HEK293 (cell line): ENCODE data around the gene ARMH3.

Experiments used
- CTCF ChIP-seq: fragments of 450-650 bp; formaldehyde crosslinking; IDR thresholded peaks from 2 replicates; pipeline ENCODE4 v1.5.1; 2016; ENCODE audit warnings: missing biosample characterization, missing genetic modification characterization
- ELK4 ChIP-seq: IDR thresholded peaks from 2 replicates; pipeline ENCODE4 v1.6.1; 2011; ENCODE audit warnings: mild to moderate bottlenecking, low read depth, low read length, borderline replicate concordance
- KLF10 ChIP-seq: fragments of 450-650 bp; IDR thresholded peaks from 2 replicates; pipeline ENCODE4 v1.5.1; 2018; ENCODE audit warnings: missing biosample characterization, mild to moderate bottlenecking, missing genetic modification characterization
- PRDM10 ChIP-seq: fragments of 450-650 bp; formaldehyde crosslinking; IDR thresholded peaks from 2 replicates; pipeline ENCODE4 v1.5.1; 2016; ENCODE audit warnings: missing biosample characterization, missing genetic modification characterization
- ZNF274 ChIP-seq, 2 experiments: fragments of 200-500 bp in 1 of 2; fragments of 450-650 bp in 1 of 2; sonication (Bioruptor generic) in 1 of 2; formaldehyde crosslinking in 1 of 2; IDR thresholded peaks; 2 replicates each; pipeline versions ENCODE4 v1.5.1 to v1.6.1; 2014 to 2016; ENCODE audit warnings: borderline replicate concordance in 1 of 2, inconsistent platforms in 1 of 2, low read length in 1 of 2, missing biosample characterization in 1 of 2, missing genetic modification characterization in 1 of 2
- ZNF529 ChIP-seq: fragments of 450-650 bp; formaldehyde crosslinking; IDR thresholded peaks from 2 replicates; pipeline ENCODE4 v1.5.1; 2017; ENCODE audit warnings: missing genetic modification characterization, missing biosample characterization; ENCODE audit not compliant: insufficient replicate concordance

- TF ChIP-seq CTCF (tag by site-specific recombination) (no peak), PRDM10 (tag by site-specific recombination) (no peak), ZNF274 (IDR thresholded peaks at IDR 0.05; ENCODE audit: low read length) (no peak), ZNF274 (tag by site-specific recombination; IDR thresholded peaks at IDR 0.05; ENCODE audit: borderline replicate concordance) (no peak), ELK4 (no peak), KLF10 (tag by site-specific recombination) (no peak), ZNF529 (no peak)
Measured at GRCh38 chr10:101879456-101880231, 176.3 kb downstream of the ARMH3 start.
